ENCODE measurements around the gene PTPRT.
A peak's percentile ranks its signal among the peaks of the same experiment; 100 is the strongest.

The PTPRT gene

DNA sequence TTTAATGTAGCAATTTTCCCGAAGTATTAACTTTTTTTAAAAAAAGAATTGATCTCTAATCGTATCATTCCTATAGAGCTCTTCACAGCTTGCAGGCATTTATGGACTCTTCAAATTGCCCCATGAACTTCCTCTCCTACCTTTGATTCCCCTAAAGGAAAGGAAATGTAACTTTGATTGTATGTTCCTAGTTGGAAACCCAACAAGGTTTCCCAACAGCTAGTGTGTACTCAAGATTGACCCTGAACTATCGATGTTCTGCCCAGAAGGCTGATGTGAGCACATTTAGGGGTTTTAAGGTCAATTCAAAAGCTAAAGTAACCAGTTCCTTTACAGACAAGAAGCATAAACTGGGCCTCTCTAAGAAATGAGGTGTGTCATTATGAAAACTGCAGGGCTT lies 491.7 kb downstream of the PTPRT start:
- DNase-seq = no peak

DNA sequence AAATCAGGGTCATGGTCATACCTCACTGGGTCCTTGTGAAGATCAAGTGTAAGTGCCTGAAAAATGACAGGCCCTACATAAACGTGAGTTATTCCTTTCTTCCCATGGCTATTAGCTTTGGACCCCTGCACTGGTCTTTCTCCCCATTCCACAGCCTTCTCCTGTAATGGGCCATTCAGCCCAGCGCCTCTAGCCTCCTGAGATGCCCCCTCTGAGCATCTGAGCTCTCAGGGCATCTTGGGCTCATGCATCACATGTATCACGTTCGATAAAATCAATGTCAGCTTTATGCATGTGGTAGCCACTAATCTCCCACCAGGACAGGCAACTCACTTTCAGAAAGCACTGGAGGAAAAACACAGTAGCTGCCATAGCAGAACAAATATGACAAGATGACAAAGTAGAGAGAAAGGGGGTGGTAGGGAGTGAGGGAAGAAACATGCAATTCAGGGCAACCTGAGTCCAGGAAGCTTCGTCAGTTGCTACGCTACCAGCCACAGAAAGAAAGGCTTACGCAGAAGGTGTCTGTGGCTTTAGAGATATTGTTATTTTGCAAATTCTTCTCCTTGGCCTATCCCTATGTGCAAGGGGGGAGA lies 498.8 kb downstream of the PTPRT start:
- no peak for DNase-seq

DNA sequence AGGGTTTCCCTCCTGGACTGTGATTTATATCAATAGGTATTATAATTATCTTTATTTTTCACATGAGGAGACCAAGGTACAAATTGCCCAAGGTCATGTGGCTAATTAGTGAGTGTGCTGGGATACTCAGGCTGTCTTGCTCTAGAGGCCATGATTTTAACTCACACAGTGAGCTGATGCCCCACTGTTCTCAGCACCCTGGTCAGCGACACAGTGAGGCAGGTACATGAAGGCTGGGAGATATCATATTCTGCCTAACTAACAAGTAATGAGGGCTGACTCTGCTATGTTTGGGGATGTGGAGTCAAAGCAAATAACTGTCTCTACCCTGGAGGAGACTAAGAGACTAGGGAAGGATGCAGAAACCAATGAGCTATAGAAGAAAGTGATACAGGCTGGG lies 501.1 kb downstream of the PTPRT start:
- DNase-seq = no peak

GRCh38 chr20:42686057-42686456 lies 503.6 kb downstream of the PTPRT start:
- peak; percentile 84 for DNase-seq

- DNase-seq = no peak
Observed at GRCh38 chr20:42678895-42679294, 510.8 kb downstream of the PTPRT start.

DNA sequence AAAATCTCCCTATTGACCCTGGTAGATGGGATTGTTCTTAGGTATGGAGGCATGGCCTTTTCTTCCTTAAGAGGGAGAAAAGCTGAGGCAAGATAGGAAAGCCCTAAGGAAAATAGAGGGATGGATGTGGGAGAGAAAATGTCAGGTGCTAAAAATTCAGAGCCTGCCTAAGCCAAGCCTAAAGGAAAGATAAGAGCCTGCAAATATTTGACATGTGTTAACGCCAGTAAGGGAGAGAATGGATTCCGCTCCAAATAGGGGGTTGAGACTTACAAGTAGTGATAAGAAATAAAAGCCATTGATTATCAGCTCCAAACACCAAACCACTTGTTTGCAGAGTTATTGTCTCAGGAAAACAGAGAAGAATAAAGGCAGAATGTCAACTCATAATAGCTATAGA lies 533.6 kb downstream of the PTPRT start:
- DNase-seq = no peak

- no peak for DNase-seq
Observed at GRCh38 chr20:42652266-42652665, 537.4 kb downstream of the PTPRT start.

DNA sequence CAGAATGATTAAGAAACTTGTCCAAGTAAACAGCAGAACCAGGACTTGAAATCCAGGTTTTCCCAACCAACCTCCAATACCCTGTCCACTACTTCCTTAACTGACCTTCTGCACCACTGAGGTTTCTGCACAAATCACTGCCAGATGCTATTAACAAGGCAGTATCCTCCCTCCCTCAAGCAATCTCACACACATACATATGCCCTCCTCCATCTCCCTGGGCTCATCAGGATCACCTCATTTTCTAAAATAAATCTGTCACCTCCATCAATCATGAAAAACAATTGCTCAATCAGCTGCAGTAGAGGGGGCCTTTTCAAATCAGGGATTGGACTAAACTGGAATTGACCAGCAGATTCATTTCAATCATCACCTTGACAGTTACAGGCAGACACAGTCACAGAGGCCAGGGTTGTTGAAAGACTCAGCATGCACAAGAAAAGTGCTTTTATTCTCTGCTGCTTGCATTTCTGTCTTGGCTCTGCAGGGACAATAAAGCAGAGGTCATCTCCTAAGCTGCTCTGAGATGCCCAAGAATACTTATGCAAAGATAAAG lies 539.4 kb downstream of the PTPRT start:
- no peak for DNase-seq

GRCh38 chr20:42649748-42650147 lies 540.0 kb downstream of the PTPRT start:
- no peak for DNase-seq

- DNase-seq = no peak
Observed at GRCh38 chr20:42646250-42646649, 543.5 kb downstream of the PTPRT start.

- DNase-seq = no peak
Observed at GRCh38 chr20:42641886-42642285, 547.8 kb downstream of the PTPRT start.

- DNase-seq = no peak
Observed at GRCh38 chr20:42639140-42639539, 550.6 kb downstream of the PTPRT start.

DNA sequence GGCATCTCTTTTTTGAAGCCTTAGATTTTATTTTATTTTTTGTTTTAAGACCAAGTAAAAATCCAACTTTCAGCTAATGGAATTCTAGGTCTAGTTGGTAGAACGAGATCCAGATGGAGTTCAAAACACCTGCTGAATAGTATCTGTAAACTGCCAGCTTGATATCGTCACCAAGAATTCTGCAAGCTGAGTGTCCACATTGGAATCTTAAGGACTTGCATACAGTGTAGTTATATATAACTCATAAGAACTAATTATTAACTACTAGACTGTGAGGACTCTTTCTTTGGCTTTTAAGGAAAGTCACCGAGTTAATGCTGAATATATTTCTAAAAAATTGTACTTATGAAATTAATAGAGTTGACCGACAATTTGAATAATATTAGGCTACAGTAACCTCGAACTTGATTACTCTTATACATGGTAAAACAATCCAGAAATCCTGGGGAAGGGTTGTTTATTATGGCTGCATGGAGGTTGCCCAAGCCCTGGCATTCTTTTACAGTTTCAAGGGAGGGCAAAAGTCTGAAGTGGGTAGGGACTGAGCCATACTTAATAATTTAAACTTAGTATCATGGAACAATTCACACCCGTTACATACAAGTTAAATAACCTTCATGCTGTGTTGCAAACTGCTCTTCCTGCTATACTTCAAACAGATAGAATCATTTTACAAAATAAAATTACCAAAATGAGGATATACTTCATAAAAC lies 553.9 kb downstream of the PTPRT start:
- no peak for DNase-seq

- DNase-seq = no peak
Observed at GRCh38 chr20:42634156-42634555, 555.5 kb downstream of the PTPRT start.

GRCh38 chr20:42628683-42629082 lies 561.0 kb downstream of the PTPRT start:
- DNase-seq = no peak

DNA sequence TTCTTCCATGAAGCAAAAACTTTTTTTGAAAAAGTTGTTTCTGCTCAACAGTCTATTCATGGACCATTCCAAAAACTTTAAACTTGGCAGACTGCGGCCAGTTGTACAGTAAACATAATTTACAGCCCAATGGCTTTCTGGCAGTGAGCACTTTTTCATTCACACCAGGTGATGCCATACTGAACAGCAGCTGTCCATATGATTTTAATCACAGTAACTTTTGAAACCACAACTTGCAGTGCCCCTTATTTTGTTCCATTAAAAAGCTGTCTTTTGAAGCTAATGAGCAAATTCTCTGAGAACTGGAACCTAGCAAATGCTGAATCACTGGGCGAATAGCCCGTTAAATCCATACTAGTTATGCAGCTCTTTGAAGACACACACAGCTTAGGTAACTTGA lies 576.6 kb downstream of the PTPRT start:
- no peak for DNase-seq

- DNase-seq = no peak
Observed at GRCh38 chr20:42611889-42612837, 577.5 kb downstream of the PTPRT start.

- DNase-seq = no peak
Observed at GRCh38 chr20:42611423-42611822, 578.3 kb downstream of the PTPRT start.

DNA sequence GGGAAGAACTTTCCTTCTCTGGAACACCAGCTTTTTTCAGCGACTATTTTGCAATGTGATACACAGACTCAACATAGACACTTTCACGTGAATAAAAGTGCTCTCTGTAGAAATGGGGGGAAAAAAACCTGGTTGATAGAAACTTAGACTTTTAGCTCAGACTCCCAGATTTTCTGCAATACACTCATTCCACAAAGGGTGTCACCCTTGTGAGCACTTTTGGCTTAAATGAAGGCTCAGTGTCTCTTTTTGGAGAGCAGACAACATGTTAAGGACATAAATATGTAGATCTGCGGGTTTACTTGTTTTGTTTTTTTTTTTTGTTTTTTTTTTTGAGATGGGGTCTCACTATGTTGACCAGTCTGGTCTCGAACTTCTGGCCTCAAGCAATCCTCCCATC lies 579.6 kb downstream of the PTPRT start:
- no peak for DNase-seq

DNA sequence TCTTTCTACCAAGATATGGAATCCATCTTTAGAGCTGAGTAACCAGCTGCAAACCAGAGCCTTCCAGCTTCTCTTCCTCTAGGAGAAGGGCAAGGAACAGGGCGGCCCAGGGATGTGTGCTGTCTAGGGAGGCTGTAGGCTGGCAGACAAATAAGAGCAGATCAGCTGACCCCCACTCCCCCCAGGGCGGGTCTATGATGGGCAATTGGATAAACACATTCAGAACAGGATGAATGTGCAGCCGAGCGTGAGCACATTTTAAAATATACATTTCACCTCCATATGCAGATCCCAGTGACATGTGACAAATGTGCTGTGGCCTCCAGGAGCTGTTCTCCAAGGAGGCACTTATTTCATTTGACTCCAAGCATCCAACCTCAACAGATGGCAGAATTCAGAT lies 580.1 kb downstream of the PTPRT start:
- no peak for DNase-seq

GRCh38 chr20:42604998-42605956 lies 584.4 kb downstream of the PTPRT start:
- no peak for DNase-seq

DNA sequence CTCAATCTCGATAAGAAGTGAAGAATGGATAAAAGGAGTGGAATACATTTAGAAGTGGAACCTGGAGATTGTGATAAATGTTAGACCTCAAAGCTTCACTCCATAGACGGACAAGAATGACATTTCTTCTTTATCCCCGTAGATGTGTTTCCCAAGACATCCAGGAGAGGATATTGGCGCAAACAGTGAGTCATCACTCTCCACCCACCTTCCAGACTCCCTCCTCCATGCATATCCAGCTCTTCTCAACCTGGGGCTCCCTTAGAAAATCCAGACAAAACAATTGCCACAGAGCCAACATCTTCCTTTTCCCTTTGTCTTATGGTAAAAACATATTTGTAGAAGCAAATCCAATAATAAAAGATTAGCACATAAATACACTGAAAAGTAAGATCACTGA lies 586.1 kb downstream of the PTPRT start:
- DNase-seq = no peak
